ENCODE results near the gene SNCAIP.
A peak's percentile ranks its signal among the peaks of the same experiment; 100 is the strongest.

Gene SNCAIP

GRCh38 chr5:122401976-122402725 is 90.1 kb downstream of the SNCAIP start:
- DNase-seq = no peak

- DNase-seq = no peak
These were observed 91.1 kb downstream of the SNCAIP start for GRCh38 chr5:122402955-122403685.

GRCh38 chr5:122404018-122404417 is 92.0 kb downstream of the SNCAIP start:
- no peak for DNase-seq

GRCh38 chr5:122404653-122405362 is 92.8 kb downstream of the SNCAIP start:
- DNase-seq = no peak

GRCh38 chr5:122405751-122406150 is 93.7 kb downstream of the SNCAIP start:
- no peak for DNase-seq

GRCh38 chr5:122406181-122406580 is 94.1 kb downstream of the SNCAIP start:
- DNase-seq = no peak

- DNase-seq = no peak
These were observed 96.7 kb downstream of the SNCAIP start for GRCh38 chr5:122408592-122409224.

- DNase-seq = no peak
These were observed 100.9 kb downstream of the SNCAIP start for GRCh38 chr5:122412966-122413365.

GRCh38 chr5:122413722-122414121 is 101.7 kb downstream of the SNCAIP start:
- DNase-seq = no peak

GRCh38 chr5:122415030-122415800 is 103.2 kb downstream of the SNCAIP start:
- peak; percentile 89 for DNase-seq

- DNase-seq = no peak
These were observed 103.7 kb downstream of the SNCAIP start for GRCh38 chr5:122415801-122416120.

- DNase-seq = no peak
These were observed 107.3 kb downstream of the SNCAIP start for GRCh38 chr5:122419142-122419894.

- no peak for DNase-seq
These were observed 108.1 kb downstream of the SNCAIP start for GRCh38 chr5:122420091-122420490.

GRCh38 chr5:122420537-122421236 is 108.7 kb downstream of the SNCAIP start:
- no peak for DNase-seq

GRCh38 chr5:122421374-122422079 is 109.5 kb downstream of the SNCAIP start:
- no peak for DNase-seq

GRCh38 chr5:122423221-122423620 is 111.2 kb downstream of the SNCAIP start:
- no peak for DNase-seq

- no peak for DNase-seq
These were observed 112.1 kb downstream of the SNCAIP start for GRCh38 chr5:122424132-122424531.

- DNase-seq = no peak
These were observed 114.3 kb downstream of the SNCAIP start for GRCh38 chr5:122426301-122426700.

GRCh38 chr5:122427621-122428020 is 115.6 kb downstream of the SNCAIP start:
- DNase-seq = no peak

- DNase-seq = no peak
These were observed 117.7 kb downstream of the SNCAIP start for GRCh38 chr5:122429545-122430318.
